ENCODE results near the gene FBXW7. TPM values are rescaled to one million over a fixed set of nuclear protein-coding genes. Genes with fewer than 3 reads are reported as not detected.

The FBXW7 gene
- total and polyA plus RNA-seq, 2 of the 8 experiments (the other 6 are each of a cell fraction or from before 2014, with no cell fraction given) = 6.0 to 26.7 TPM

DNA sequence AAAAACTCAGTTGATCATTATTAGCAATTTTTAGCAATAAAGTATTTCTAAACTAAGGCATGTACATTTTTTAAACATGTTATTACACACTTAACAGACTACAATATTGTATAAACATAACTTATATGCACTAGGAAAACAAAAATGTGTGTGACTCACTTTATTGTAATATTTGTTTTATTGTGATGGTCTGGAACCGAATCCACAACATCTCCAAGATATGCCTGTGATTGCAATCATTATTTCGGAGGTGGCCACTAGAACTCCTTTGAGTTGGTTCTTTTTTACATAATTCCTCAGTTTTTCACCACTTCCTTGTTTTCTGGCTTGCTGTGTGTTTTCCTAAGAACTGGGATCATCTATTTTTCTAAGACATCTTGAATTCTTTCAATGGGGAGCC is 53.7 kb downstream of the FBXW7 start:
- H3K9me3 ChIP-seq (ENCODE audit: insufficient read depth in 2 of 2, low read depth in 1 of 2, low read length in 1 of 2) = no peaks in the 10 kb centered on the region

More for the DNA sequence above, 53.7 kb downstream of the FBXW7 start:
- FAIRE-seq (no peak), DNase-seq (ENCODE audit: low read depth in 1 of 2, low spot score in 2 of 2) (no peak)
- H4K5ac ChIP-seq (ENCODE audit: insufficient read length, low read depth, low read length) = no peak overlapping the region
- H3K56ac ChIP-seq (replicated peaks; ENCODE audit: insufficient read length, low read depth, low read length) = no peak overlapping the region
- no peak overlapping the region for H2BK20ac ChIP-seq (ENCODE audit: low read length)
- no peak overlapping the region for H3K4me2 ChIP-seq (ENCODE audit: insufficient read depth in 1 of 2, low read depth in 2 of 2, low read length in 2 of 2)
- no peak overlapping the region for H4K8ac ChIP-seq (ENCODE audit: extremely low read depth, insufficient read depth, low read length)
- no peaks in the 10 kb centered on the region; the same call in 1 of the 2 replicates for H3K79me1 ChIP-seq (ENCODE audit: low read depth, low read length)
- 88% methylated on average over 2 of the region's 2 CpGs; no CpG with 5 or more reads in 1 of the 2 experiments for WGBS, 2 experiments (ENCODE audit: extremely low coverage in 1 of 2, insufficient coverage in 1 of 2, insufficient read length in 1 of 2, insufficient replicate concordance in 2 of 2, low coverage in 1 of 2, low lambda C conversion rate in 2 of 2, missing lambda C conversion rate in 1 of 2)
- peaks cover 0 to 47% of the 10 kb centered on the region in 2 experiments; a peak in 2 of 4 replicates for H3K79me2 ChIP-seq (ENCODE audit: control insufficient read depth in 1 of 2, insufficient read depth in 2 of 2, low read length in 2 of 2)
- no peaks in the 10 kb centered on the region for H3K4me1 ChIP-seq (replicated peaks in 1 of 4; ENCODE audit: control insufficient read depth in 3 of 4, insufficient read depth in 4 of 4, low read length in 3 of 4)
- H3K4ac ChIP-seq (replicated peaks; ENCODE audit: insufficient read length, low read depth, low read length) = no peak overlapping the region
- H3K18ac ChIP-seq (ENCODE audit: extremely low read depth, low read length) = no peak overlapping the region
- no peak overlapping the region for H3K23ac ChIP-seq (ENCODE audit: insufficient read length)
- no peak overlapping the region for H2BK5ac ChIP-seq (ENCODE audit: low read depth, low read length)
- no peaks in the 10 kb centered on the region for H3K23me2 ChIP-seq (ENCODE audit: low read depth, low read length)
- H2BK12ac ChIP-seq (ENCODE audit: low read depth, low read length) = no peak overlapping the region
- H2BK120ac ChIP-seq (replicated peaks; ENCODE audit: low read depth, low read length) = no peak overlapping the region
- no peak overlapping the region for H3K14ac ChIP-seq (ENCODE audit: insufficient read length)
- H2BK15ac ChIP-seq (ENCODE audit: low read length) = no peak overlapping the region
- no peak overlapping the region for H3K9ac ChIP-seq (replicated peaks in 1 of 4; ENCODE audit: extremely low read depth in 1 of 4, low read depth in 3 of 4, low read length in 3 of 4)
- H3K4me3 ChIP-seq (ENCODE audit: extremely low read depth in 1 of 4, insufficient read depth in 2 of 4, low read depth in 3 of 4, low read length in 4 of 4) = no peak overlapping the region
- no peak overlapping the region for H2AK5ac ChIP-seq (ENCODE audit: low read depth, low read length)
- no peaks in the 10 kb centered on the region for H3K27me3 ChIP-seq (replicated peaks in 1 of 4; ENCODE audit: control insufficient read depth in 3 of 4, extremely low read depth in 1 of 4, insufficient read depth in 3 of 4, low read length in 3 of 4)
- ChIA-PET CTCF (ENCODE audit: partially characterized antibody) (no interaction called here), POLR2A (ENCODE audit: partially characterized antibody) (no interaction called here)
- H2AFZ ChIP-seq (ENCODE audit: low read length) = no peak overlapping the region
- H4K91ac ChIP-seq (replicated peaks; ENCODE audit: insufficient read length, low read length) = no peak overlapping the region
- H3K36me3 ChIP-seq (ENCODE audit: control insufficient read depth in 2 of 4, insufficient read depth in 4 of 4, low read length in 3 of 4) = no peaks in the 10 kb centered on the region; a peak in 1 of 8 replicates
- H3K27ac ChIP-seq (ENCODE audit: low read depth, low read length) = no peak overlapping the region
- H4K20me1 ChIP-seq (replicated peaks in 1 of 2; ENCODE audit: control insufficient read depth in 1 of 2, insufficient read depth in 2 of 2, low read length in 2 of 2) = peaks cover 0 to 3% of the 10 kb centered on the region in 2 experiments
- no peak for TF ChIP-seq GTF2F1 (IDR thresholded peaks at IDR 0.05; ENCODE audit: borderline replicate concordance, low read depth, low read length)
- TF ChIP-seq, protein P1, sequence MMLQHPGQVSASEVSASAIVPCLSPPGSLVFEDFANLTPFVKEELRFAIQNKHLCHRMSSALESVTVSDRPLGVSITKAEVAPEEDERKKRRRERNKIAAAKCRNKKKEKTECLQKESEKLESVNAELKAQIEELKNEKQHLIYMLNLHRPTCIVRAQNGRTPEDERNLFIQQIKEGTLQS (IDR thresholded peaks at IDR 0.05; ENCODE audit: insufficient read depth, low read depth, low read length) = no peak
